Activated gamma-delta T cell (primary cell): ENCODE data around the gene ARHGAP24.
A peak's percentile ranks its signal among the peaks of the same experiment; 100 is the strongest.

ENCODE experiments used
- DNase-seq: peaks from one replicate; lab custom pipeline; 2025; lab: John Stamatoyannopoulos, UW

The ARHGAP24 gene

DNA sequence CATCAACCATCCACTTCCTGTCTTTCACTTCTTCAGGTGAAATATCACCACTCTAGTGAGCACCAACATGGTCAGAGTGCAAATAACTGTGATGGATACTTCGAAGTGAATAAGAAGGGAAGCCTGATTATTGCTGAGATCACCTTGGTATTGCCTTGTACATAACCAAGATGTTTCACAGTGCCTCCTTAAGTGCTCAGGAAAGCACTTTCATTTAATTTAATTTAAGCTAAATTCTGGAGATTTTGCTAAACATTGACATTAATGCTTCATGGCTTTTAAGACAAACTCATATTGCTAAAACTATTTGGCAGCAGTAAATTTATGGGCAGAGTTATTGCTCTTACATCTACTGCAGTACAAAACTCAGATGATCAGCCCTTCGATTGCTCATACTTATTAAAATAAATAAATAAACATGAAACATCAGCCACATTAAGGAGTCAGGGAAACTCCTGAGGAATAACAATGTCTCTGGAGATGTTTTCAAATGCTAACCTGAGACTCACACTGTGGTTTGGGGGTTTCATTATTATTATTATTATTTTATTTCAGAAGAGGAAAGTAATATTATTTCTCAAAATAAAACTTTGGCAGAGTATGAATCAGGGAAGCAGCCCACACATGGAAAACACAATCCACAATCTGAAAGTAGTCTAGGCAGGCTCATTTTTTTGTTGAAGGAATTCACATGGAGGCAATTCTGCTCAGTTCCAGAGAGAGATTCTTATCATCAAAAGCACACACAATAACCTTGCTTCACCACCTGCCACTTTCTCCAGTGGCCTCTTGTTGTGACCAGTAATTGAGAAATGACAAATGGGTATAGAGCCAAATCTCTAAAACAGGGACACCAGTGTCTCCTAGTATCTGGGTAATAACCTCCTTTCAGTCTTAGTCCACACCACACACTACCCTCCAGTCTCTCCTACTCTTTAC, 540.7 kb downstream of the ARHGAP24 start:
- DNase-seq = no peak

DNA sequence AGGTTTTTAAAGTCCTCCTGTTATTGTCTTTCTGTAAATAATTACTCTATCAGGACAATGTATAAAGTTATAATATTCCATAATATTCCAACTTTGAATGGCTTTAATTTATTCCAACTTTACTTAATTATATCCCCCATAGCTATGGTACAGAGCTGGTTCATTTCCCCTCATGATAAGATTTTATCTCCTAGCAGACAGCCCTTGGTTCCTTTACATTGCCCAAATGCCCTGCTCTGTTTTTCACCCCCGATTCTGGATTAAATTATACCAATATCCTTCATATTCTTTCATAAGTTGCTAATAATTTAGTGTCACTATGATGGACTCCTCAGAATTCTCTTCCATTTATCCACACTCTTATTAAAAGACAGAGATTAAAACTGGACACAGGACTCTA, 544.4 kb downstream of the ARHGAP24 start:
- DNase-seq = no peak

DNA sequence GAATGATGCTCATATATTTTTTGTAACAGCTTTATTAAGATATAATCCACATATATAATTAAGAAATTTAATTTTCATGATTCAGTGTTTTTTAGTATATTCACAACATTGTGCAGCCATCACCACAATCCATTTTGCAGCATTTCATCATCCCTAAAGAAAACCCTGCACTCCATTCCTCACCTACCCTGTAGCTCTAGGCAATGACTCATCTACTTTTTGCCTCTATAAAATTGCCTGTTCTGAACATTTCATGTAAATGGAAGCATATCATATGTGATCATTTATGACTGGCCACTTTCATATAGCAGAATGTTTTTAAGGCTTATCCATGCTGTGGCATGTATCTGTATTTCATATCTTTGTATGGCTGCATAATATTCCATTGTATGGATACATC, 545.0 kb downstream of the ARHGAP24 start:
- DNase-seq = no peak

DNA sequence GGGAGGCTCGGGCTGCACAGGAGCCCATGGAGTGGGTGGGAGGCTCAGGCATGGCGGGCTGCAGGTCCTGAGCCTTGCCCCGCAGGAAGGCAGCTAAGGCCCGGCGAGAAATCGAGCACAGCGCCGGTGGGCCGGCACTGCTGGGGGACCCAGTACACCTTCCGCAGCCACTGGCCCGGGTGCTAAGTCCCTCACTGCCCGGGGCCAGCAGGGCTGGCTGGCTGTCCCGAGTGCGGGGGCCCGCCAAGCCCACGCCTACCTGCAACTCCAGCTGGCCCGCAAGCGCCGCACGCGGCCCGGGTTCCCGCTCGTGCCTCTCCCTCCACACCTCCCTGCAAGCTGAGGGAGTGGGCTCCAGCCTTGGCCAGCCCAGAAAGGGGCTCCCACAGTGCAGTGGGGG, 546.7 kb downstream of the ARHGAP24 start:
- peak; percentile 6 for DNase-seq

DNA sequence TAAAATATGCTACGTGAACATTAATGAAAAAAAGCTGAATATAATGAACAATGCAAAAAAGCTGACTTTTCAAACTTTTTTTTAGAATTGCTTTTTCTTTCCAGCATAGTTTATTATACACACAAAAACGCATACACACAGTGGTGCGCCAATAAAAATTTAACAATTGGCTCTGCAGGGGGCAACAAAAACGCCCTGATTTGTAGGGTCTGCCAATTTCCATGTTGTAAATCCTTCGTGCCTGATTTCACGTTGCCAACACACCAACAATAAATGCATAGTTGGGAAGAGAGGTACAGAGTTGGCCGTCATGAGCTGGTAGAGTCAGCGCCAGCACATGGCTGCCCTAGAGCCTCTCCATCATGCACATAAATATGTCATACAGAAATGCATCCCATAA, 551.8 kb downstream of the ARHGAP24 start:
- no peak for DNase-seq

DNA sequence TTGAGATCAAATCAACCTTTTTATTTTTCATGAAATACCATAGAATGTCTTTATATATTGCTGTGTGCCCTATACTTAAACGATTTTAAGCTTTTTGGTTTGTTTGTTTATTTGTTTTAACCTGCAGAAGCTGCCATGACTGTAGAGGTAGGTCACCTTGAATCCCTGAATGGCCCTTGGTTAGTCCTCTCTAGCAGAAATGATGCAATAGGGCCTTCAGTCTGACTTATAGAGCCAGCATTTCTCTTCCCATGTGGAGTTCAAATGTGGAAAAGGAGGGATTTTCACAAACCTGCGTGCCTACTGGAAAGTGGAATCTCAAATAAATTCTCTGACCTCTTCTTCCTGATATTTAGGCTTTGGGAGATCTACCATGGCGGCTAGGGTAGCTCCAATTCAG, 557.0 kb downstream of the ARHGAP24 start:
- DNase-seq = no peak

DNA sequence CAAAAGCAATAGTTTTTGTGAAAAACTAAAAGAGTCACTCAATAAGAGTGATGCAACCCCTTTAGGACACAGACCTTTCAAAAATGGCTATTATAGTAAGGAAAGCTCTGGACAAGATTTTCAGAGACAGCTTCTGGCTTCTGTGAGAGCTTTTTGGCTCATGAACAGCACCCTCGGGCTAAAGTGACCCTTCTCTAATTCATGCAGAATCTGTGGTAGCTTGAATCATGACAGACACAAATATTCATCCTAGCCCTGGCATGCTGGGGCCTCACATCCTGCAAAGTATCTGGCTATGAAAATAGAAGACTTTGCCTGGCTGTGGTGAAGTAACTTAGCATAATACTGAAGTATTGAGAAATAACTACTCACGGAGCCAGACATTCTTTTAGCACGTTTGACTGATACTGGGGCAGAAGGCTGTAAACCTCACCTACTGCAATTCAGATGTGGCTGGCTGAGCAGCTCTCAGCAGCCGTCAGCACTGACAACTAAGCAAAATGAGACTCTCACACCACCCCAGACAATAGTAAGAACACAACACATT, 557.6 kb downstream of the ARHGAP24 start:
- no peak for DNase-seq

DNA sequence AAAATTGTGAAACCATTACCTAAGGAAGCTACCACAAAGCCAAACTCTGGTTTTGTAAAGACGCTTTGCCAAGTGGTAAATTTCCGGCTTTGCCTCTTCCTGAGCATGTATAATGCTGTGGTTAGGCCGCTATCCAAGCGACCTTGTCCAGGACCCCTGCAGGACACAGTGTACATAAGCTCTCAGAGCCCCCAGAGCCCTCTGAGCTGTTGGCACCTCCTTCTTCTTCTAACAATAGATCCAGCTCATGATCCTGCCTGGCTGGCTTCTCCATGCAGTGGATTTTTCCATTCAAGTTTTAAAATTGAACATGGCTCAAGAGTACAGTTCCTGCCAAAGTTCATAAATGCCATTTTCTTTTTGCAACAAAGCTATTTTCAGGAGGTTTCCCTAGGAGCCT, 558.2 kb downstream of the ARHGAP24 start:
- no peak for DNase-seq

DNA sequence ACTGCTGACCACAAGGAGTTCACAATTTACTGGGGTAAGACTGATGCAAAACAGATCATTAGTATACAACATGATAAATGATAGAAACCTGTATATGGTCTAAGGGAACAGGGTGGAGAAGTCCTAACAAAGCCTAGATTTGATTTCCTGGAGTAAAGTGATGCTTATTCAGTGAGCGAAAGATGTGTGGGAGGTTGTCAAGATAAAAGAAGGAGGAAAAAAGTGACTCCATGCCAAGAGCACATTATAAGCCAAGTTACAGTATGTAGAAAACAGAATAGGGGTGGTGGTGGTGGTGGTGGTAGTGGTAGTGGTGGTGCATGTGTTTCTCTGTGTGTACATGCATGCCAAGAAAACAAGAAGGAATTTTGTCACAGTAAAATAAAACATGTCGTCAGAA, 559.7 kb downstream of the ARHGAP24 start:
- DNase-seq = no peak

DNA sequence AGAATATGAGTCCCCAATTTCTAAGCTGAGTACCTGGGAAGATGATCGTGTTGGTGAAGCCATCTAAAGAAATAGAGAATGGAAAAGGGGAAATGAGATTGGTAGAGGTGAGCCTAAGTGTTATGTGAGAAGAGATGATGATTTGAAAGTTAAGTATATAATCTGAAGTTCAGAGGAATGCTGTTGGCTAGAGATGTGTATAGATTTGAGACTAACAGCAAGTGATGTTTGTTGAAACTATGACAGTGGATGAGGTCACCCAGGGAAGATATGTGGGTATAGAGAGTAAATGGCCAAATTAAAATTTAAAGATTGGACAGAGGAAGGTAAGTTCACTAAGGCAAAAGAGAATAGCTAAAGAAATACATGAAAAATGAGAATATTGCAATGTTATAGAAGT, 560.7 kb downstream of the ARHGAP24 start:
- no peak for DNase-seq

DNA sequence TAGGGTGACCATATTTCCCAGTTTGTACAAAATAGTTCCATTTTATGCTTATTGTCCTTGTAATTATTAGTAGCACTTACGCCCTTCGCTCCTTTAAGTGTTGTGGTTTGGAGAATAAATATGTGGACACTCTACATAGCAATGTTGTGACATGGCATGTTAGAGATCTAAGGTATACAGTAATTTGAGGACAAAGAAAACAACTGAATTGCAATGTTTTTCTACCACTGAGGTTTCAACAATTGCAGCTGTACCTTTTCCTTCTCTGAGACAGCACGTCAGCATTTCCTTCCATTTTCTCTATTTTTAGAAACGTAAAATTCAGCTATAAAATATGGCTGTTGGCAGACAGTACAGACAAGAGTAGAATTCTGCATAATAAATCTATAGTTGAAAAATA, 561.8 kb downstream of the ARHGAP24 start:
- DNase-seq = no peak

DNA sequence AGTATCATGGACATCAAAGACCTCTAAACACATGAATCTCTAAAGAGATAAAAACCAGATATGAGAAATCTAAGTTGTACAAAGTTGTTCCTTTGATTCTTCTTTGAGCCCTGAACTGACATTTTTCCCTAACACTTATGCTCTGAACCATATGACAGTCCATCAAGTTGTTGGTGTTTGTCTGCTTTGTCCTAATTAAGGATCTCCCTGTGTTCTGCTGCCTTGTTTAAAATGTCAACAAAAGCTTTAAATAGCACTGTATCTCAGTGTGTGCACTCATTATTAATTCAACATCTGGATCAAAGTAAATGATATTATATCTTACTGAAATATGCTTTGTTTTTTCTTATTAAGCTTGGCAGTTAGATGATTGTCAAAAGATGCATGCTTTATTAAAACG, 563.1 kb downstream of the ARHGAP24 start:
- DNase-seq = no peak

DNA sequence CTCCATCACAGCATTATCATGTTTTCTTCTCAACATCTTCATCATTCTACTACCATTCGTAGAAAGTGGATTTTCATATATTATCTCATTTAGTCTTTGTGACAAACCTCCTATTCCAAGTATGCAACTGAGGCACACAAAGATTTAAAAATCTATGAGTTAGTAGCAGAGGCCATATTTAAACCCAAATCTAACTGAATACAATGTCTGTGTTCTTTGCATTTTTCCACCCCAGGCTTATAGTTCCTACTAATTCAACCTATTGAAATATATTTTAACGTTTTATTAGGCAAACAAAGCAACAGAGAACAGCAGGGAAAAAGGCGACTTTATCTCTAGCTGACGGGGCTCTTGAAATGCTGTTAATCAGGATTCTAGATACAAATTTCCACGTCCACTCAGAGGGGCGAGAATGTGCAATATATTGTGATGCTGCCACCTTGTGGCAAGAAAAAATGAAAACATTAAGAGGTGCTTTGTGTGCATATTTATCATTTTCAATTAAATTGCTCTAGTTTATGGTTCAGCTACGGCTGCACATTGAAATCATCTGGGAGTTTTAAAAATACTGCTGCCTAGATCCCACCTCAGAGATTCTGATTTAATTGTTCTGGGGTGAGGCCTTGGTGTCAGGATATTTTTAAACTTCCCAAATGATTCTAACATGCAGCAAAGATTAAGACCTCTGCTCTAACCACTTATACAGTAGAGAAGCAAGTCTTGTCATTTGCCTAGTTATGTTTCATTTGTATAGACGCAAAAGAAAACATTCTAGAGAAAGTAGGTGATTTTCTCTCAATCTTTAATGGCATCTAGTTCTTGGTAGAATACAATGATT, 569.0 kb downstream of the ARHGAP24 start:
- no peak for DNase-seq

DNA sequence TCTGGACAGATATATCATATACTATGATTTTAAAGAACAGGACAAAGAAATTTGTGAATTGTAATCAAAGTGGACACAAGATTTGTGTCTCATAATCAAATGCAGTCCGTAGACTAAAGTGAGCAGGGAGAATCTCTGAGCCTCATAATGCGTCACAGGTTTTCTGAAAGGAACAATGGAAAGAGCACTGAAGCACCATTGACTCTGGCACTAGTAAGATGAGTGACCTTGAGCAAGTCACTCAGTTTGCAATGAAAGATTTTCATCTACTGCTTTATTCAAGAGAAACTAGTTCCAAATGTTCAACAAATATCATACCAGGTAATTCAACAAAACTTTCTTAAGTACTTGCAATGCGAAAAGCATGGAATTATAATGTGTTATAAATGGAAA, 569.6 kb downstream of the ARHGAP24 start:
- no peak for DNase-seq

DNA sequence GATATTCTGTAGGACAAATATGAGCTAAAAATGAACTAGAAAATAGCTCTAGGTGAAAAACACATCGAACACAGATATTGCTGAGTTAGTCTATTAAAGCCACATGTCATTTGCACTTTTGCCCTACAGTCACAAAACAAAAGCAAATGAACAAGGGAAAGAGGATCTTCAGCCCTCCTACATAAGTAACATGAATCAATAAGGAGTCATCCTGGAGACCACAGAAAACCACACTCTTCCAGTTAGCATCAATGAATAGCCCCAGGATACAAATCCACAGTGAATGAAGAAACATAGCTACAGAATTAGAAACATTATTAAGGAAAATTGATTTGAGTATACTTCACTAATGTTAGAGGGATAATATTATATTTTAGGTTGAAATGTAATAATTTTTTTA, 573.5 kb downstream of the ARHGAP24 start:
- no peak for DNase-seq

DNA sequence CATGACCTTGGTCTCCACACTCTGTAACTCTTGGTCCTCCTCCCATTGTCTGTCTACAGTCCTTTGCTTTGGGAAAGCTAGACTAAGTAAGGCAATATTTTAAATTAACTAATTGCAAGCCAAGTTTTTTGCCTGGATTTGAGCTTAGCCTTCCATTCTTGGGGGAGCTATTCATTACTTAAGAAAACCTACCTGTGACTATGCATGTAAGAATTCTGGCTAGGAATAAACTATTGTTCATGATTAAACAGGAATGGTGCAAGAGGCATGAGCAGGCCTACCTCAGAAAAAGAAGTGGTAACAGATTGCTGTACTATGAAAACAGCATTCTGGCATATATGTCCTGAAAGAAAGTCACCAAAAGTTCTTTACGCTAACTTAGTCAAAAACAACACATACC, 575.5 kb downstream of the ARHGAP24 start:
- no peak for DNase-seq
